Liver (tissue), 9 donors: ENCODE results near the gene UBFD1. TPM values are rescaled to one million over a fixed set of nuclear protein-coding genes. Genes with fewer than 3 reads are reported as not detected.

Source experiments
- DNase-seq: peaks from one replicate; pipeline ENCODE4 v3.0.0-alpha.2; 2017; ENCODE audit warnings: low spot score
- H3K27ac ChIP-seq, 2 donors: one replicate each; pipeline ENCODE4 v1.7.0; 2013; ENCODE audit warnings: inconsistent platforms in 2 of 2, low read length in 2 of 2, control low read depth in 1 of 2, low read depth in 1 of 2, mild to moderate bottlenecking in 1 of 2
- H3K27me3 ChIP-seq, 4 donors: one replicate each; pipeline versions ENCODE4 v1.6.1 to v1.7.0; 2013; ENCODE audit warnings: low read length in 3 of 4, inconsistent platforms in 1 of 4, mild to moderate bottlenecking in 1 of 4, moderate library complexity in 1 of 4; ENCODE audit not compliant: control insufficient read depth in 4 of 4, insufficient read depth in 4 of 4
- H3K36me3 ChIP-seq, 4 donors: one replicate each; pipeline versions ENCODE4 v1.6.1 to v1.7.0; 2013; ENCODE audit warnings: low read length in 3 of 4, mild to moderate bottlenecking in 3 of 4, low read depth in 1 of 4, moderate library complexity in 1 of 4; ENCODE audit not compliant: control insufficient read depth in 4 of 4, insufficient read depth in 3 of 4
- H3K4me1 ChIP-seq, 4 donors: one replicate each; pipeline versions ENCODE4 v1.6.1 to v1.7.0; 2013; ENCODE audit warnings: low read length in 3 of 4, mild to moderate bottlenecking in 3 of 4, moderate library complexity in 1 of 4; ENCODE audit not compliant: control insufficient read depth in 4 of 4, insufficient read depth in 4 of 4
- H3K4me3 ChIP-seq, 3 donors: one replicate each; pipeline versions ENCODE4 v1.6.1 to v1.7.0; 2013; ENCODE audit warnings: low read length in 3 of 3, control low read depth in 1 of 3, low read depth in 1 of 3, mild to moderate bottlenecking in 1 of 3
- H3K9ac ChIP-seq, 2 donors: one replicate each; pipeline ENCODE4 v1.7.0; 2013; ENCODE audit warnings: low read length in 2 of 2, mild to moderate bottlenecking in 2 of 2, moderate library complexity in 2 of 2, control low read depth in 1 of 2, low read depth in 1 of 2
- H3K9me3 ChIP-seq, 4 donors: one replicate each; pipeline versions ENCODE4 v1.6.1 to v1.7.0; 2013; ENCODE audit warnings: low read length in 3 of 4; ENCODE audit not compliant: control insufficient read depth in 4 of 4
- EGR1 ChIP-seq, 2 donors: IDR thresholded peaks; 2 replicates each; pipeline ENCODE4 v1.6.1; 2016 to 2018; ENCODE audit warnings: antibody characterized with exemption in 2 of 2, low read depth in 2 of 2
- FOXA1 ChIP-seq: IDR thresholded peaks from 2 replicates; pipeline ENCODE4 v1.6.1; 2016; ENCODE audit warnings: antibody characterized with exemption
- FOXA2 ChIP-seq: IDR thresholded peaks from 2 replicates; pipeline ENCODE4 v1.6.1; 2016; ENCODE audit warnings: antibody characterized with exemption
- GABPA ChIP-seq, 2 donors: IDR thresholded peaks in 1 of 2; conservative IDR thresholded peaks in 1 of 2; 2 replicates each; pipeline ENCODE4 v1.6.1; 2016; ENCODE audit warnings: antibody characterized with exemption in 2 of 2, mild to moderate bottlenecking in 1 of 2, moderate library complexity in 1 of 2
- HNF4A ChIP-seq, 2 donors: conservative IDR thresholded peaks; 2 replicates each; pipeline ENCODE4 v1.6.1; 2016; ENCODE audit warnings: antibody characterized with exemption in 2 of 2, mild to moderate bottlenecking in 2 of 2
- HNF4G ChIP-seq: IDR thresholded peaks from 2 replicates; pipeline ENCODE4 v1.6.1; 2016; ENCODE audit warnings: antibody characterized with exemption
- JUND ChIP-seq, 2 donors: IDR thresholded peaks; 2 replicates each; pipeline ENCODE4 v1.6.1; 2016; ENCODE audit warnings: antibody characterized with exemption in 2 of 2
- NR2F2 ChIP-seq: IDR thresholded peaks from 2 replicates; pipeline ENCODE4 v1.6.1; 2016; ENCODE audit warnings: antibody characterized with exemption
- RAD21 ChIP-seq, 2 donors: IDR thresholded peaks; 2 replicates each; pipeline ENCODE4 v1.6.1; 2016; ENCODE audit warnings: antibody characterized with exemption in 2 of 2, mild to moderate bottlenecking in 2 of 2
- RXRA ChIP-seq, 2 donors: IDR thresholded peaks; 2 replicates each; pipeline ENCODE4 v1.6.1; 2017 to 2018; ENCODE audit warnings: antibody characterized with exemption in 2 of 2, mild to moderate bottlenecking in 1 of 2
- SP1 ChIP-seq: IDR thresholded peaks from 2 replicates; pipeline ENCODE4 v1.6.1; 2018; ENCODE audit warnings: antibody characterized with exemption, mild to moderate bottlenecking
- TAF1 ChIP-seq: conservative IDR thresholded peaks from 2 replicates; pipeline ENCODE4 v1.6.1; 2016; ENCODE audit warnings: antibody characterized with exemption, mild to moderate bottlenecking
- YY1 ChIP-seq: IDR thresholded peaks from 2 replicates; pipeline ENCODE4 v1.6.1; 2016; ENCODE audit warnings: antibody characterized with exemption, mild to moderate bottlenecking
- WGBS: extraction: QIAGEN DNeasy Blood & Tissue Kit; methylation state at CpG from one replicate; pipeline ENCODE4 v1.1.7; 2013; 5-methylcytosine and 5-hydroxymethylcytosine counted together
- polyA plus RNA-seq, 2 donors: library from polyadenylated mRNA; stranded (reverse) in 1 of 2; unstranded in 1 of 2; fragments of 200-250 nt in 1 of 2; fragments of >200 nt in 1 of 2; fragmentation: Nextera tagmentation in 1 of 2; extraction: Ambion mirVana in 1 of 2; gene quantifications; one replicate each; pipeline versions ENCODE4 v1.2.1 to v1.2.3, GENCODE V29; 2013 to 2015
- total RNA-seq, 2 donors: library from RNA; depleted of rRNA; stranded (reverse); fragments of >200 nt; gene quantifications; one replicate each; pipeline ENCODE4 v1.2.3, GENCODE V29; 2014
- TF ChIP-seq, protein P1 (sequence below): IDR thresholded peaks from 2 replicates; pipeline ENCODE4 v1.6.1; 2016; ENCODE audit warnings: antibody characterized with exemption
- TF ChIP-seq, protein P2 (sequence below): fragments of 150-350 bp; IDR thresholded peaks from 2 replicates; pipeline ENCODE4 v1.5.1; 2017; ENCODE audit warnings: improper control_type of control experiment, low read depth, low read length; ENCODE audit not compliant: missing input control
- TF ChIP-seq, protein P3 (sequence below): IDR thresholded peaks from 2 replicates; pipeline ENCODE4 v1.6.1; 2016; ENCODE audit warnings: antibody characterized with exemption
- TF ChIP-seq, protein P4 (sequence below): IDR thresholded peaks from 2 replicates; pipeline ENCODE4 v1.6.1; 2016; ENCODE audit warnings: antibody characterized with exemption
- TF ChIP-seq, protein P5 (sequence below): IDR thresholded peaks from 2 replicates; pipeline ENCODE4 v1.6.1; 2016; ENCODE audit warnings: antibody characterized with exemption, mild to moderate bottlenecking
- donor health status: healthy.
- donor health status: healthy.
- donor health status: healthy.
- donor health status: healthy.
- donor health status: healthy.

Gene UBFD1
- total and polyA plus RNA-seq, 4 donors: 9.2 to 42.4 (median 25.6) TPM

DNA sequence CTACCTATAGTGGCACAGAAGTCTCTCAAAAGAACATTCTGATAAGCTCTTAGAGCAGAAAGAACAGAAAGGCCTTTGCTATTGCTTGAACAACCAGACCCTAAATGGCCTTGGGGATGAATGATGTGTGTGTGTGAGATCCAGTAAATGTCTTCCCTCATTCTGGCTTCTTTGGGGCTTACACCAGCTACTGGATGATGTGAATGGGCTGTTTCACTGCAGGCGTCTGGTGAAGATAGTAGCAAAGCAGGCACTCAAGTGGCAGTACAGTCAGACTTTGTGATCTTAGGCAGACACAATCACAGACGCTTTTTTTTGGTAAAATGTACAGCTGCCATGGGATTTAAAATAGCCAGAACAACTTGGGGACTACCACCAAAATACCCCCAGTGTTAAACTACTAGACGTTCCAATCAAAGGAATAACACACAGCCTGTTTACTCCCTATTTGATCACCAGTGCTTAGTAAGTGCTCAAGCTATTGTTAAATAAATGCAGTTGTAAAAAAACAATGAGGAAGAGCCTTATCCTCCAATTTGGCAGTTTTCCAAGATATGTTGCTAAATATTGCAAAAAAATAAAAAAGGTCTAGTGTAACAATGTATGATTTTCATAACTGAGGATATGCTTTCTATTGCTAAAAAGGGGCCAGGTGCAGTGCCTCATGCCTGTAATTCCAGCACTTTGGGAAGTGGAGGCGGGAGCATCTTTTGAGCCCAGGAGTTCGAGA is 20.7 kb downstream of the UBFD1 start:
- Histone ChIP-seq H3K4me3 (no peak overlapping the region), H3K27ac (no peak overlapping the region), H3K27me3 (no peaks in the 10 kb centered on the region), H3K36me3 (peaks cover 11 to 32% (median 22%) of the 10 kb centered on the region in 4 donors), H3K9ac (no peak overlapping the region), H3K9me3 (no peaks in the 10 kb centered on the region), H3K4me1 (no peaks in the 10 kb centered on the region)
- no peak for DNase-seq
- 77% methylated on average over 5 of the region's 5 CpGs for WGBS
- TF ChIP-seq YY1: no peak
- TF ChIP-seq, protein P1, sequence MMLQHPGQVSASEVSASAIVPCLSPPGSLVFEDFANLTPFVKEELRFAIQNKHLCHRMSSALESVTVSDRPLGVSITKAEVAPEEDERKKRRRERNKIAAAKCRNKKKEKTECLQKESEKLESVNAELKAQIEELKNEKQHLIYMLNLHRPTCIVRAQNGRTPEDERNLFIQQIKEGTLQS: no peak
- TF ChIP-seq GABPA (IDR thresholded peaks at IDR 0.05 in 1 of 2, conservative IDR thresholded peaks at IDR 0.05 in 1 of 2): no peak
- TF ChIP-seq SP1: no peak
- no peak for TF ChIP-seq RAD21 (IDR thresholded peaks at IDR 0.05)
- TF ChIP-seq RXRA (IDR thresholded peaks at IDR 0.05): no peak
- TF ChIP-seq, protein P2, sequence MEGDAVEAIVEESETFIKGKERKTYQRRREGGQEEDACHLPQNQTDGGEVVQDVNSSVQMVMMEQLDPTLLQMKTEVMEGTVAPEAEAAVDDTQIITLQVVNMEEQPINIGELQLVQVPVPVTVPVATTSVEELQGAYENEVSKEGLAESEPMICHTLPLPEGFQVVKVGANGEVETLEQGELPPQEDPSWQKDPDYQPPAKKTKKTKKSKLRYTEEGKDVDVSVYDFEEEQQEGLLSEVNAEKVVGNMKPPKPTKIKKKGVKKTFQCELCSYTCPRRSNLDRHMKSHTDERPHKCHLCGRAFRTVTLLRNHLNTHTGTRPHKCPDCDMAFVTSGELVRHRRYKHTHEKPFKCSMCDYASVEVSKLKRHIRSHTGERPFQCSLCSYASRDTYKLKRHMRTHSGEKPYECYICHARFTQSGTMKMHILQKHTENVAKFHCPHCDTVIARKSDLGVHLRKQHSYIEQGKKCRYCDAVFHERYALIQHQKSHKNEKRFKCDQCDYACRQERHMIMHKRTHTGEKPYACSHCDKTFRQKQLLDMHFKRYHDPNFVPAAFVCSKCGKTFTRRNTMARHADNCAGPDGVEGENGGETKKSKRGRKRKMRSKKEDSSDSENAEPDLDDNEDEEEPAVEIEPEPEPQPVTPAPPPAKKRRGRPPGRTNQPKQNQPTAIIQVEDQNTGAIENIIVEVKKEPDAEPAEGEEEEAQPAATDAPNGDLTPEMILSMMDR: no peak
- no peak for TF ChIP-seq FOXA2
- TF ChIP-seq TAF1: no peak
- TF ChIP-seq, protein P3, sequence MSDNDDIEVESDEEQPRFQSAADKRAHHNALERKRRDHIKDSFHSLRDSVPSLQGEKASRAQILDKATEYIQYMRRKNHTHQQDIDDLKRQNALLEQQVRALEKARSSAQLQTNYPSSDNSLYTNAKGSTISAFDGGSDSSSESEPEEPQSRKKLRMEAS: no peak
- TF ChIP-seq HNF4A (conservative IDR thresholded peaks at IDR 0.05): no peak
- no peak for TF ChIP-seq EGR1 (IDR thresholded peaks at IDR 0.05; ENCODE audit: low read depth in 2 of 2)
- no peak for TF ChIP-seq JUND (IDR thresholded peaks at IDR 0.05)

DNA sequence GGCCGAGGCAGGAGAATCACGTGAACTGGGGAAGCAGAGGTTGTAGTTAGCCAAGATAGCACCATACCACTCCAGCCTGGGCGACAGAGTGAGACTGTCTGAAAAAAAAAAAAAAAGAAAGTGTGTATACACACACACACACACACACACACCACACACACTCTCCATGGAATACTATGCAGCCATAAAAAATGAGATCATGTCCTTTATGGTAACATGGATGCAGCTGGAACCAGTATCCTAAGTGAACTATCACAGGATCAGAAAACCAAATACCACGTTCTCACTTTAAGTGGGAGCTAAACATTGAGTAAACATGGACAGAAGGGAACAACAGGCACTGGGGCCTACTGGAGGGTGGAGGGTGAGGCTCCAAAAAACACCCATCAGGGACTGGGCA is 21.8 kb downstream of the UBFD1 start:
- Histone ChIP-seq H3K4me1 (no peaks in the 10 kb centered on the region), H3K4me3 (no peak overlapping the region), H3K9ac (no peak overlapping the region), H3K36me3 (peaks cover 8 to 29% (median 18%) of the 10 kb centered on the region in 4 donors), H3K27me3 (no peaks in the 10 kb centered on the region), H3K27ac (no peak overlapping the region), H3K9me3 (no peaks in the 10 kb centered on the region)
- DNase-seq: no peak
- WGBS: 98% methylated on average over 4 of the region's 4 CpGs
- TF ChIP-seq, protein P2: no peak
- TF ChIP-seq SP1: no peak
- TF ChIP-seq HNF4G: no peak
- no peak for TF ChIP-seq EGR1 (IDR thresholded peaks at IDR 0.05; ENCODE audit: low read depth in 2 of 2)
- TF ChIP-seq, protein P1: no peak
- TF ChIP-seq, protein P4, sequence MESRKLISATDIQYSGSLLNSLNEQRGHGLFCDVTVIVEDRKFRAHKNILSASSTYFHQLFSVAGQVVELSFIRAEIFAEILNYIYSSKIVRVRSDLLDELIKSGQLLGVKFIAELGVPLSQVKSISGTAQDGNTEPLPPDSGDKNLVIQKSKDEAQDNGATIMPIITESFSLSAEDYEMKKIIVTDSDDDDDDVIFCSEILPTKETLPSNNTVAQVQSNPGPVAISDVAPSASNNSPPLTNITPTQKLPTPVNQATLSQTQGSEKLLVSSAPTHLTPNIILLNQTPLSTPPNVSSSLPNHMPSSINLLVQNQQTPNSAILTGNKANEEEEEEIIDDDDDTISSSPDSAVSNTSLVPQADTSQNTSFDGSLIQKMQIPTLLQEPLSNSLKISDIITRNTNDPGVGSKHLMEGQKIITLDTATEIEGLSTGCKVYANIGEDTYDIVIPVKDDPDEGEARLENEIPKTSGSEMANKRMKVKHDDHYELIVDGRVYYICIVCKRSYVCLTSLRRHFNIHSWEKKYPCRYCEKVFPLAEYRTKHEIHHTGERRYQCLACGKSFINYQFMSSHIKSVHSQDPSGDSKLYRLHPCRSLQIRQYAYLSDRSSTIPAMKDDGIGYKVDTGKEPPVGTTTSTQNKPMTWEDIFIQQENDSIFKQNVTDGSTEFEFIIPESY: no peak
- no peak for TF ChIP-seq RXRA (IDR thresholded peaks at IDR 0.05)
- no peak for TF ChIP-seq RAD21 (IDR thresholded peaks at IDR 0.05)
- no peak for TF ChIP-seq JUND (IDR thresholded peaks at IDR 0.05)
- TF ChIP-seq TAF1: no peak
- no peak for TF ChIP-seq NR2F2
- TF ChIP-seq FOXA2: no peak
- TF ChIP-seq HNF4A (conservative IDR thresholded peaks at IDR 0.05): no peak
- no peak for TF ChIP-seq YY1
- TF ChIP-seq, protein P5, sequence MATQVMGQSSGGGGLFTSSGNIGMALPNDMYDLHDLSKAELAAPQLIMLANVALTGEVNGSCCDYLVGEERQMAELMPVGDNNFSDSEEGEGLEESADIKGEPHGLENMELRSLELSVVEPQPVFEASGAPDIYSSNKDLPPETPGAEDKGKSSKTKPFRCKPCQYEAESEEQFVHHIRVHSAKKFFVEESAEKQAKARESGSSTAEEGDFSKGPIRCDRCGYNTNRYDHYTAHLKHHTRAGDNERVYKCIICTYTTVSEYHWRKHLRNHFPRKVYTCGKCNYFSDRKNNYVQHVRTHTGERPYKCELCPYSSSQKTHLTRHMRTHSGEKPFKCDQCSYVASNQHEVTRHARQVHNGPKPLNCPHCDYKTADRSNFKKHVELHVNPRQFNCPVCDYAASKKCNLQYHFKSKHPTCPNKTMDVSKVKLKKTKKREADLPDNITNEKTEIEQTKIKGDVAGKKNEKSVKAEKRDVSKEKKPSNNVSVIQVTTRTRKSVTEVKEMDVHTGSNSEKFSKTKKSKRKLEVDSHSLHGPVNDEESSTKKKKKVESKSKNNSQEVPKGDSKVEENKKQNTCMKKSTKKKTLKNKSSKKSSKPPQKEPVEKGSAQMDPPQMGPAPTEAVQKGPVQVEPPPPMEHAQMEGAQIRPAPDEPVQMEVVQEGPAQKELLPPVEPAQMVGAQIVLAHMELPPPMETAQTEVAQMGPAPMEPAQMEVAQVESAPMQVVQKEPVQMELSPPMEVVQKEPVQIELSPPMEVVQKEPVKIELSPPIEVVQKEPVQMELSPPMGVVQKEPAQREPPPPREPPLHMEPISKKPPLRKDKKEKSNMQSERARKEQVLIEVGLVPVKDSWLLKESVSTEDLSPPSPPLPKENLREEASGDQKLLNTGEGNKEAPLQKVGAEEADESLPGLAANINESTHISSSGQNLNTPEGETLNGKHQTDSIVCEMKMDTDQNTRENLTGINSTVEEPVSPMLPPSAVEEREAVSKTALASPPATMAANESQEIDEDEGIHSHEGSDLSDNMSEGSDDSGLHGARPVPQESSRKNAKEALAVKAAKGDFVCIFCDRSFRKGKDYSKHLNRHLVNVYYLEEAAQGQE: no peak
- TF ChIP-seq, protein P3: no peak
- no peak for TF ChIP-seq FOXA1
- TF ChIP-seq GABPA (IDR thresholded peaks at IDR 0.05 in 1 of 2, conservative IDR thresholded peaks at IDR 0.05 in 1 of 2): no peak
